Measurements from ENCODE around the gene TNS3.

Gene TNS3

GRCh38 chr7:47302560-47302959, 279.4 kb downstream of the TNS3 start:
- DNase-seq (ENCODE audit: extremely low read depth, low read depth), result no peak
- TF ChIP-seq, protein P1, sequence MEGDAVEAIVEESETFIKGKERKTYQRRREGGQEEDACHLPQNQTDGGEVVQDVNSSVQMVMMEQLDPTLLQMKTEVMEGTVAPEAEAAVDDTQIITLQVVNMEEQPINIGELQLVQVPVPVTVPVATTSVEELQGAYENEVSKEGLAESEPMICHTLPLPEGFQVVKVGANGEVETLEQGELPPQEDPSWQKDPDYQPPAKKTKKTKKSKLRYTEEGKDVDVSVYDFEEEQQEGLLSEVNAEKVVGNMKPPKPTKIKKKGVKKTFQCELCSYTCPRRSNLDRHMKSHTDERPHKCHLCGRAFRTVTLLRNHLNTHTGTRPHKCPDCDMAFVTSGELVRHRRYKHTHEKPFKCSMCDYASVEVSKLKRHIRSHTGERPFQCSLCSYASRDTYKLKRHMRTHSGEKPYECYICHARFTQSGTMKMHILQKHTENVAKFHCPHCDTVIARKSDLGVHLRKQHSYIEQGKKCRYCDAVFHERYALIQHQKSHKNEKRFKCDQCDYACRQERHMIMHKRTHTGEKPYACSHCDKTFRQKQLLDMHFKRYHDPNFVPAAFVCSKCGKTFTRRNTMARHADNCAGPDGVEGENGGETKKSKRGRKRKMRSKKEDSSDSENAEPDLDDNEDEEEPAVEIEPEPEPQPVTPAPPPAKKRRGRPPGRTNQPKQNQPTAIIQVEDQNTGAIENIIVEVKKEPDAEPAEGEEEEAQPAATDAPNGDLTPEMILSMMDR (IDR thresholded peaks at IDR 0.05; ENCODE audit: low read depth, low read length), result no peak

- TF ChIP-seq, protein P1 (IDR thresholded peaks at IDR 0.05; ENCODE audit: low read depth, low read length), result no peak
- no peak for DNase-seq (ENCODE audit: extremely low read depth, low read depth)
Observed at GRCh38 chr7:47301657-47302295, 280.1 kb downstream of the TNS3 start.

DNA sequence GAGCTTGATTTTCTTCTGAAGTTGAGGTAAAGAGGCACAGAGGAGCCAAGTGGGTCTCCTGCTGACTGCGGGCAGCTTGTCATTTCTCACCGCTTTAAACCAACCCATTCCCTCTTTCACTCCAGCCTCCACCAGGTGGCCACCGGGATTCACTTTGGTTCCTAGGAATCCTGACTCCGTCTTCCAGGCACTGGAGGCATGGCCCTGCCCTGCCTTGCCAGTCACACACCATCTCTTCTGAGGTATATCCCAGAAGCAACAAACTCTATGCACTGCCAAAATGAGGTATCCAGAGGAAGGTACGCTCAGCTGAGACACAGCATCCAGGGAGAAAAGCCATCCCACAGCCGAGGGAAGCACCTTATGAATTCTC, 280.8 kb downstream of the TNS3 start:
- DNase-seq (ENCODE audit: extremely low read depth, low read depth), result no peak
- TF ChIP-seq, protein P1 (IDR thresholded peaks at IDR 0.05; ENCODE audit: low read depth, low read length), result no peak

GRCh38 chr7:47300472-47301104, 281.3 kb downstream of the TNS3 start:
- TF ChIP-seq, protein P1 (IDR thresholded peaks at IDR 0.05; ENCODE audit: low read depth, low read length), result no peak
- no peak for DNase-seq (ENCODE audit: extremely low read depth, low read depth)

DNA sequence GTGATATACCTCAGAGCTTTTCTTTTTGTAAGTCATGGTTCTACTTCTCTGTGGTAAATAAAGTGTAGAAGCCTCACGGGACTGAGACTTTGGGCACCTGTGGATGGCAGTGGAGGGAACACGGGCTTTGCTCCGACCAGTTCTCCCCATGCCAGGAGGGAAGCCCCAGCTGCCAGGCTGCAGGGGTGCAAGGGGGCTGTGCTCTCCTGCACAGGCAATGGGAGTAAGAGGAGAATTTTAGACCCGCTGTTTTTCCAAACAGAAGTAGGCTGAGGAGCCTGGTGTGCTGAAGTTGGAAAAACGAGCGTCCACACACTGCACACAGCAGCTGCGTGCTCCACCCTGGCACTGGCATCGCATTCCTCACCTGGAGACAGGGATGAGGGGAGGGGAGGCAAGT, 282.4 kb downstream of the TNS3 start:
- TF ChIP-seq, protein P1 (IDR thresholded peaks at IDR 0.05; ENCODE audit: low read depth, low read length), result no peak

DNA sequence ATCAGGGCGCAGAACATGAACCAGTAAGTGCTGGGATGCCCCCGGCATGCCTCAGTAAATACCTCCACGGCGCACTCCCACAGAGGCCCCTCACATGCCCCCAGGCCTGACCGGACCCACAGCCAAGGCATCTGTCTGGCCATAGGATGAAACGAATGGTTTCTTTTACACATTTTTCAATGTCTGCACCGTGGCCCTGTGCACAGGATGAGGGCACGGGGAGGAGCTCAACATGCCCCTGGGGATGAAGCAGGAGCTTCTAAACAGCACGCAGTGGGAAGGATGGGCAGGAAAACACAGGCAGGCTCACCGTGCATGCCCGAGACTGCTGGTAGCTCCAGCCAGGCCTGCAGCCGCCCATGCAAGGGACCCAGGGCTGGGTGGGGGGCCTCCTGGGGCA, 283.3 kb downstream of the TNS3 start:
- DNase-seq (ENCODE audit: extremely low read depth, low read depth), result no peak
- TF ChIP-seq, protein P1 (IDR thresholded peaks at IDR 0.05; ENCODE audit: low read depth, low read length), result no peak

More for the DNA sequence above, 282.4 kb downstream of the TNS3 start:
- no peak for DNase-seq (ENCODE audit: extremely low read depth, low read depth)

DNA sequence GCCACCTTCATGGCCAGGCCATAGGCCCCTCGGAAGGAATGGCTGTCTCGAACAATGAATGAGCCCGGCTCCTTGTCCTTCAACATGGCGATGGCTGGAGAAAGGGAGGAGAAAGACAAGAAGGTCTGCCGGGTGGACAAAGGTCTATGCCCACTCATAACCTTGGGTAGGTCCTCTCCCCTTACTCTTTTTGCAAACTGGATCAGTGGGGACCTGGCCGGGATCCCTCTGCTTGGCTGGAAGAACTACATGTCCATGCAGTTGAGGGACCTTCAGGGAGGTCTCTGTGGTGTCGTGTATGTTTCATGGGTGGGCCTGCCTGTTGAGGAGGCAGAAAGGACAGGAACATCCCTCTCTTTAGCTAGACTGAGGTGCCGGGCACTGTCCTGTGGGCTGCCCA, 284.8 kb downstream of the TNS3 start:
- no peak for DNase-seq (ENCODE audit: extremely low read depth, low read depth)
- TF ChIP-seq, protein P1 (IDR thresholded peaks at IDR 0.05; ENCODE audit: low read depth, low read length), result no peak

Data from AG09319 (cell line).